NCI-H2107 treated with DMSO at 0.1 percent for 48 hours (cell line): ENCODE measurements around the gene ANXA5.

Experiments
- DNase-seq: peaks from one replicate; lab custom pipeline; 2025; ENCODE audit not compliant: unreplicated experiment; lab: John Stamatoyannopoulos, UW

The ANXA5 gene

DNA sequence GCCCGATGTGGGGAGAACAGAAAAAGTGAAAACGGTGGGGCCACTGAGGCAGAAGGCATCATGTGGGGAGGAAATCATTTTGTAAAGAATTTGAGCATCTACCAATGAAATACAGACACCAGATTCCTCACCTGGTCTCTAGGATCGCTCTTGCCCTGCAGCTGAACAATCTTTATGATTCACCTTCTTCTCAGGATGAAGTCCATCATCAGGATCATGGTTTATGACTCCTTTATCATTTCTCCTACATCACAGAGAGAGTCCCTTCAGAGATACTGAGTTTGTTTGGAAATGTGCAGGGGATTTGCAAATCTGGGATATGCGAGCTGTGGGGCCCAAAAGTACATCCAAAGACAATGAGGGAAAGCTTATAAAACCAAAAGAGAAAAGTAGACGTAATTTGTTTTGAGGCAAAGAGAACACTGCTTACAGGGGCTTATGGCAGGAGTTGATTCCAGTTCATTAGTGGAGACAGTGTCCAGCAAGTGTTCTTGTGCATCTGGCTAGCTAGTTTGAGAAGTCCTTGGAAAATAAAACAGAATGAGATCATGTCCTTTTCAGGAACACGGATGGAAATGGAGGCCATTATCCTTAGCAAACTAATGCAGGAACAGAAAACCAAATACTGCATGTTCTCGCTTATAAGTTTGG is 15.3 kb upstream of the ANXA5 start:
- DNase-seq: no peak

DNA sequence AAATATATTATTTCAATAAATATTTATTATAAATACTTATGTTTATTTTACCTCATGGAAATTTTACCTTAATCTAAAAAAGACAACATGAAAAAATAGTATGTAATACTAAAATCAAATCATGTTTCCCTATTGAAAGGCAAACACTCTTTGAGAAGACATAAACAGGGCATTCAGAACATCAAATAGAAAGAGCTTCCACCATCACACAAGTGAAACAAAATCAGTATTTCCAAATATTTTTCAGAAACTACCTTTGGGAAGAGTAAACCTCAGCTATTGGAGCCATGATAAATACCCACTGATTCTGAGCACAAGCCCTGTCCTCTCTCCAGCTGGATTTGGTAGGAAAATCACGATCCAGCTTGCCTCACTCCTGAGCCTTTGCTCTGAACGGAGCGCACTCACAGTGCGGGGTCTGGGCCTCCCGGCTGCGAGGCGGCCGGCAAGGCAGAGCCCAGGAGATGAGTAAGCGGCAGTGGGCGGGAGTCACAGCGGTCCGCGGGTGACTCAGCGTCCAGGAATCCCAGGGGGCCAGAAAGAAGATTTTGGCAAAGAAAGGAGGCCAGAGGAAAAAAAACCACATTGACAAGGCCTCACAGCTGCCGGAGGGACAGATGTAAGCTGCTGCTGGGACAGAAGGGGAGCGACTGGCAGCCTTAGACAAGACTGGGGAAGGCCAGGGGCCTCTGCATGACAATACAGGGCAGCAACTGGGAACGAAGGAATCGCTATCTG is 14.7 kb upstream of the ANXA5 start:
- no peak for DNase-seq

DNA sequence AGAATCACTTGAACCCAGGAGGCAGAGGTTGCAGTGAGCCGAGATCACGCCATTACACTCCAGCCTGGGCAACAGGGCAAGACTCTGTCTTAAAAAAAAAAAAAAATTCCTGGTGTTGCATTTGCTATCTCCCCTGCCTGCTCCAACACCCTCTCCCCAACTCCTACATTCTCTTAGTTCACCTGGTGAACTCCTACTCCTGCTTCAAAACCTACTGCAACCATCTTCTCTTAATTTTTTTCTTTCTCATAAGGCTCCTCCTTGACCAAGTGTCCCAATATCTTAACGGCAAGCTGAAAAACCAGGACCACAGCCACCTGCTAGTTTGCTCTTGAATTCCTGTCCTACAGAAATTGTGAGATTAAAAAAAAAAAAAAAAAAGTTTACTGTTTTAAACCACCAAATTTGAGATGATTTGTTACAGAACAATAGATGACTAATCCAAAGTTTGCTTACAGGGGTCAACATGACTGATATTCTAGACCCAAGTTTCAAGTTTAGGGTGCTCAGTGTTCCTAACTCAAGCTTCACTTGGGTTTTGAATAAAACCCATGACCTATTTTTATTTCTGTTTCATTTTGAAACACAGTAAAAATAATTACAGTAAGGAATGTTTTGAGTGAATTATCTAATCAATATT is 13.1 kb upstream of the ANXA5 start:
- DNase-seq: no peak

DNA sequence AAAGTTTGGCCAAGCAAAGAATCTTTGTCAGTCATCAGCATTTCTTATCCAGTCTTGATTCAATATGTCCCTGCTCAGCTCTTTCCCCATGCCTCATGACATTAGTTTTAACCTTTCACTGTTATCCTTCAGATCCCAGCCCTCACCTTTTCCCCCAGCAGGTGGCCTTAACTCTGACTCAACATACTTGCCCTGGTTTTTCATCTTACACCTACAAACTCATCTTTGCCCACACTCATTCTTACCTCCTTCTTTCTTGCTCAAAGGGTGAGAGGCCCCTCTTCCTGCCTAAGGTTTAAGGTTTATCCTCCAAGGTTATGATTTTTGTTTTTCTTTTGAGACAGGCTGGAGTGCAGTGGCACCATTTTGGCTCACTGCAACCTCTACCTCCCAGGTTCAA is 10.6 kb upstream of the ANXA5 start:
- DNase-seq: no peak

DNA sequence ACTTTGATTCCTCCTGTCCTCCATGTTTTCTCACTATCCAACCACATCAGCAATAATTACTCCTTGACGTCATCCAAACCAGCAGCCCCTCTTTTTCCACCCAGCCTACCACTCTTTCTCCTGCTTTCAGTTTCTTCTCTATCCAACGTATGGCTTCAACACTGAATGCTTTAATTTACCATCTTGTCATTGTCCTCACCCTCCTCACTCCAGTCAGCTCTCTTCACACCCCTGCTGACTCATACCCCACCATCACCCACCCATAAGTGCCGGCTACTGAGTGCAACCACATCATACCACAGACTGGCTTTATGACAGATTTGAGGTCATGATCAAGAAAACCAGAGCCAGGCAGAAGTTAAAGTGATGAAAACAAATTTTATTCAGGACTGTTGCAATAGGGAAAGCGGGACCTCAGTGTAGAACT is 9.8 kb upstream of the ANXA5 start:
- DNase-seq: no peak

DNA sequence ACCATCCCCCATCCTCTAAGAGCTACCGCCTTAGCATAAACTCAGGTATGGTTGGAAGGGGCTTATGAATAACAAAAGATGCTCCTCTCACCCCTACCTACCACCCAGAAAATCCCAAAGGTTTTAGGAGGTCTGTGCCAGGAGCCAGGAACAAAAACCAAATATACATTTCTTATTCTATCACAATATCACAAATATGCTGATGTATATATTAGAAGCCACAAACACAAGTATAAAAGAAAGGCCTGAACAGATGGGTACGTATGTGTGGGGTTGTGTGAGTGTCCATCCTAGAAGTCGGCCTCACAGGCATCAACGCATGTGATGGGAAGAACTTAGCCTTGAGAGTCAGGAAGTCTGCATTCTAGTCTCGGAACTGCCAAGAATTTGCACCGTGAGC is 8.7 kb upstream of the ANXA5 start:
- no peak for DNase-seq

DNA sequence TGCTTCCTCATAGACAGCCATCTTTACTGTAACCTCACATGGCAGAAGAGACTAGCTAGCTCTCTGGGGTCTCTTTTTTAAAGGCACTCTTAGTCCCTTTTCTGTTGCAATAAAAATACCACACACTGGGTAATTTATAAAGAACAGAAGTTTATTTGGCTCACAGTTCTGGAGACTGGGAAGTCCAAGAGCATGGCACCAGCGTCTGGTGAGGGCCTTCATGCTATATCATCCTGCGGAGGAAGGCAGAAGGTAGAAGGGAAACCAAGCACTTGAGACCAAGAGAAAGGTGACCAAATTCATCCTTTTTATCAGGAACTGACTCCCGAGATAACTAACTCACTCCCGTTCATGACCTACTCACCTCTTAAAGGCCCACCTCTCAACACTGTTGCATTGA is 5.4 kb upstream of the ANXA5 start:
- DNase-seq: no peak

DNA sequence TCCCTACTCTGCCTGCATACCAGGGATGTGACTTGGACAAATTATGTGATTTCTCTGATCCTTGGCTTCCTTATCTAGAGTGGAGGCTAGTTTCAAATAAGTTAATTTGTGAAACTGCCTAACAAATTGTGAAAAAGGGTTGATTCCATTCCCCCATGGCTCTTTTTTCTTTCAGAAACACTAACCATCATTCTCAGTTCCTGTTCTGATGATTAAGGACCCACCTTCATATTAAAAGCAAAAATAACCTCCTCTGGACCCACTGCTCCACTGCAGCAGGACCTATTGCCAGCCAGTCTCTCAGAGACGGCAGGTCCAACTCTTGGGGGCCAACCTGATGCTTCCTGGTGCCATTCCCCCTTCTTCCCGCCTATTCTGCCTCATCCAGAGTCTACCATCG is 4.5 kb upstream of the ANXA5 start:
- no peak for DNase-seq

DNA sequence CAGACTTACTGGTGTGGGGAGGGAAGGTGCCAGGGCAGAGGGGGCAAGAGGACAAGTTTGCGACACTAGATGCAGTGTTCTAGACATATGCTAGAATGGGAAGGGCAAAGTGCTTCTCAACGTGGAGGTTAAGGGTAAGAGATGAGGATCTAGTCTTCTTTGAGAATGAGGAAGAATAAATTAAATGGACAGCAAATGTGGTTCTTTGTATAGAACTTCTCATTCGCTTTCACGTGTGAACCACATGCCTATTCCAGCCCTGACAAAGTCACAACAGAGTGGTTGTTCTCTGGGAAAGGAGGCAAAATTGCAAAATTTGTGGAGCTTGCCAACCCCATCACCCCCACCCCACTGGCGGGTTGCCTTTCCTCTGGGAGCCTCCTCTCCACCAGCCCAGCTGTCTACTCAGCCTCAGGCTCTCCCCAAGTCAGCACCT is 1.5 kb upstream of the ANXA5 start:
- no peak for DNase-seq

DNA sequence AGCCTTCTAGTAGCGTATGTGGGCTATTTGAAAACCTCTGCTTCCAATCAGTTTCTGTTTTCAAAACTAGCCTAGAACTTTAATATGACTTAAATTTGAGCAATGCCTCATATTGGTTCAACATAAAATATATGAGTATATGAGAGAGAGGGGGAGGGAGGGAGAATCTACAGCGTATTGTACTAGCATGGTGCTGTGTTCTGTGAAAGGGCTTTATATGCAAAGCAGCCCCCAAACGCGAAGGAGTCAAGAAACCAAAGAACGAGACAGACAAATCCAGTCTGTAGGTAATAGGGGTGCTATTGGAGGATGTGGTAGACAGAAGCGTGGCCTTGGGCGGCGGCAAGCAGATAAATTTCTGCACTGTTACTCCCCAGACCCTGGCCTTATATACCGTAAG is 784 bp upstream of the ANXA5 start:
- no peak for DNase-seq

DNA sequence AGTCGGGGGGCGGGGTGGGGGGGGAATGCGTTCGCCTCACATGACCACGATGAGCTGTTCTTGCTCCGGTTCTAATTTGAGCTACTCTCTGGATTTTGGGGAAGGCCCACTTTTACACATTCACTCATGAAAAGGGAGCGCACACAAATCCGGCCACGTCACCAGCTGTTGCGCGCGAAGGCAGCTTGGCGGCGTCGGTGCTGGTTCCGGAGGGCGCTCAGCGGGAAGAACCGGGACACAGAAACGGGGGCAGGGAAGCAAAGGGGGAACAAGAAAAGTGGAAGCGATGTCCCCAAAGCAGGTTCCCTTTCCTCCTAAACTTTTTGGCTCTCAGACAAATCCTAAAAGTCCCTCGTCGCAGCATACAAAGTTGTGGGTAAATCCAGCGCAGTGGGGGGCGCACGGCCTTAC is 605 bp downstream of the ANXA5 start:
- no peak for DNase-seq

DNA sequence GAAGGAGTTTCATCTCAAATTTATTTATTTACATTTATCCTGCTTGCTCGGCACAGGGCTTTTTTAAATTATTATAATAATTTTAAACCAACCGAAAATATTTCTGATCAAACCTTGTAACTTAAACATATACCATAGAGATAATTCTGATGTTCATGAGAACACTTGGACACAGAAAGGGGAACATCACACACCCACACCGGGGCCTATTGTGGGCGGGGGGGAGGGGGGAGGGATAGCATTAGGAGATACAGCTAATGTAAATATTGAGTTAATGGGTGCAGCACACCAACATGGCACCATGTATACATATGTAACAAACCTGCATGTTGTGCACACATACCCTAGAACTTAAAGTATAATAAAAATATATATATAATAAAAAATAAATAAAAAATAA is 2.9 kb downstream of the ANXA5 start:
- no peak for DNase-seq

DNA sequence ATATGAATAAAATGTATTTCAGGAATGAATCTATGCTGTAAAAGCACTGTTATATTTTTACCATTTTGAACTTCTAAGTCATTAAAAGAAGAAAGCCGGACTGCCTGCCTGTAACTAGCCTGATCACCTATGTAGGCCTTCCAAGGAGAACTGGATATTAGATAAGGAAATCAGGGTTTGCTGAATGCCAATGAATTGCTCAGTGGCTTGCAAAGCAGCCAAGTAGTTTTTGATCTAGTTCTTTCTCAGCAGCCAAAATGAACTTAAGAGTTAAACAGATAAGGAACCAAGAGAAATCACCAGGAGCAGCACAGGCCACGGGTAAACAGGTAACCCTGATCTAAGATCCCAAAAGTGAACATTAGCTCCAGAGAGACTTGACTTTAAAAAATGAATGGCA is 3.3 kb downstream of the ANXA5 start:
- no peak for DNase-seq

DNA sequence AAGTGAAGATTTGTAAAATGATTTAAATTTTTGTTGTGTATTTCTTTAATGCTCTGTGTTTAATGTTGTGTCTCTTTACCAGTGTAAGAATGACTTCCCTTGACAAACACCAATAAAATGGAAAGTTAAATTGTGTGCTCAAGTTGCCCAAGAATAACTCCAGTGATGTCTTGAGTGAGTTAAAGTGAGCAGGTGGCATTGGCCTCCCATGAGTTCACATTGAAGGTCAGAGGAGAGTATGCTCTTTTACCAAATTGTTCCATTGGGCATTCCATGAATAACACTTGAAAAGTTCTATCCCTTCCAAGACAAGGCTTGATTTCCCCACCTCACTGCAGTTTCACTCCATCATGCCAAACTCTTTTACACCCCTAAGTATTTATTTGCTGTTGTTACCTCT is 4.5 kb downstream of the ANXA5 start:
- no peak for DNase-seq

DNA sequence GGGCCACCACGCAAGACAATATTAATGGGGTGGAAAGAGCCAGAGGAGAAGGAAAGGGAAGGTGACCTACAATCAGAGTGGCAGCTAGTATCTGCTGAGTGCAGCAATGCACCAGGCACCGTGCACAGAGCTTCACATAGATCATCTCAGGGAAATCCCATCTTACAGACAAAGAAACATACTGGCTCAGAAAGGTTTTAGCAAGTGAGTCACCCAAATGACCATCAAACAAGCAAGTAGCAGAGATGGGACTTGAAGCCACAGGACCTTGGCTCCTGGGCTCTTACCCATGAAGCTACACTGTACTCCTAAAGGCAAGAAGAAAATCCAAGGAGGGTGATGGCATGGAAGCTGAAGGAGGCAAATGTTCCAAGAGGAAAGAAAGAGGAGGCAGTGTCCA is 6.8 kb downstream of the ANXA5 start:
- DNase-seq: no peak

DNA sequence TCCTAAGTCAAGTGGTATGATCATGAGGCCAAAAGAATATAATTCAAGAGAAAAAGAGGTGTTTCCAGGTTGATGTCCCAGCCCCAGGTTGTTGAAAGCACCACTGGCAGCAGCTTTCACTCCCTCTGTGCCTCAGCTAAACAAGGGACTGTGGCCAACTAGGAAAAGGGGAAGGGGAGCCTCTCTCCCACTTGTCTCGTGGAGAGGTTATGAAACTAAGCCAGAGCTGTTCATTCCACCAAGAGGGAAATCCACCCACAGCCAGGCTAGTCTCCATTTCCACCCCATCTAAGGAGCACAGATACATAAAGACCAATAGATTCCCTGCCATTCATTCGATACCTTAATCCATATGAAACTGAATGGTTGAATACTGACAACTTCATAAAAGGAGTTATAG is 8.1 kb downstream of the ANXA5 start:
- no peak for DNase-seq

DNA sequence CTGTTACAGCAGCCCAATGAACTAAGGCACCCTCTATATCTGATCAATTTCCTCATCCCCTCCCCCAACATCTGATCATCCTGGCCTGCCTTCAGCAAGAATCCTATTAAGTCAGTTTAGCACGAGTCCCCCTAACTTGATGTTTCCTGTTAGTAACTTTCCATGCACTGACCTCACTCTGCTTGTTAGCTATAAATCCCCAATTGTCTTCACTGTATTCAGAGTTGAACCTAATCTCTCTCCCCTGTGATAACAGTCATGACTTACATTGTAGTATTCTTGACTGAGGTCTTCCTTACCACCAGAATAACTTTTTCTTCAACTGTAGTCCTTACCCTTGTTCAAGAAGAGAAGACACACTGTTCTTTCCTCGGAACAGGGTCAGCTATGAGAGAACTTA is 8.5 kb downstream of the ANXA5 start:
- DNase-seq: no peak

DNA sequence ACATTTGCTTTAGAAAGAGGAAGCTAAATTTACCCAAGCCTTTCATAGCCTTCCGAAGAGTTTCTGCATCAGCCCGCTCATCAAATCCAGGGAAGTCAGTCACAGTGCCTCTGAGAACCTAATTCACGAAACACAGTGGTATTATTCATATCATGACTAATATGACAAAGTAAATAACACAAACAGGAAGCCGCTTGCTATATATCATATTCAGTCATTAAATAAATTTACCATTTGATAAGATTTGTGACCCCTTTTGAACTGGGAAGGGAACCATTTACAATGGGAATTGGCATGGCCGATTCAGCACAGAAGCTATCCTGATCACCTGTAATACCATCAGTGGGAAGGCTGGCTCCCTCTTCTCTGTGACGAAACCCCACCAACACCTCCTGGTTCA is 10.5 kb downstream of the ANXA5 start:
- DNase-seq: no peak

DNA sequence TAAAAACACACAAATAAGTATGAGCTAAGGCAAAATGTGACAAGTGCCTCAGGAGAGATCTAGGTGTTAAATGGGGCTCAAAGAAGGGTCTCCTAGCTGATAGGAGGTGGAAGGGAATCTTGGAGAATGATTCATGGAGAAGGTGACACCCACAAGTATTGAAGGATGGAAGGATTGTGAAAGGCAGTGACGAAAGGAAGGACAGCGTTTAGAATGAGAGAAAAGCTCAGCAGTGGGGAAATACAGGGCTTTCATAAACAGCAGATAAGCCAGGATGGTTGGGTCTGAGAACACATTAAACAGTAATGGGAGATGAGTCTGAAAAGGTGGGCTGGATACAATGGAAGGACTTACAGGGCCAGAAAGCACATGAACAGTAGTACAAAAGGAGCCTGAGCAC is 11.5 kb downstream of the ANXA5 start:
- DNase-seq: no peak

DNA sequence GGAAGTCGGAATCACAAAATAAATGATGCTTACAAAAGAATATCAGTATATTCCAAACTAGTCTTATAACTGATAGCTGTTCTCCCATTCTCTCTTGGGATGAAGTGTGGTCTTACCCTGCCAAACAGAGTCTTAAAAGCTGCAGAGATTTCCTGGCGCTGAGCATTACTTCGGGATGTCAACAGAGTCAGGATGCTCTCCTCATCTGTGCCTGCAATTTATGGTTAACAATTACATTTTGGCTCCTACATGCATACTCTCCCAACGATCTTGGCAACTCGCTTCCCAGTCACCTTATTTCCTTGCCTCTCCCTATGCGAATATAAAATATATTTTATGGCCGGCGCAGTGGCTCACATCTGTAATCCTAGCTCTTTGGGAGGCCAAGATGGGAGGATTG is 12.2 kb downstream of the ANXA5 start:
- no peak for DNase-seq

DNA sequence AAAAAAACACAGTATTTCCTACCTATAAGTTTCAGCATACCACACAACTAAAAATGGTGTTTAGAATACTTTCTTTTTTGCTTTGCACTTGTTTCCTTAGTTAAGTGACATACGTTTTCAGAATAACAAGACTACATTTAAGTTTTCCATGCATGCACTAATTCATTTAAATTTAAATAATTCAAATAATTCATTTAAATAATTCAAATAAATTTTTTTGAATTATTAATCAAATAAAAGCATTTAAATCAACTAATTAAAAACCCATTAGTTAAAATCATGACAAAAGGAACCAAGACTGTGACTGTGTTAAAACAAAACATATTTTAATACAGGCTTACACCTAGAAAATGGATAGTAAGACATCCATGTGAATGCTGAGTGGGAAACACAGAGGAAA is 12.8 kb downstream of the ANXA5 start:
- no peak for DNase-seq

DNA sequence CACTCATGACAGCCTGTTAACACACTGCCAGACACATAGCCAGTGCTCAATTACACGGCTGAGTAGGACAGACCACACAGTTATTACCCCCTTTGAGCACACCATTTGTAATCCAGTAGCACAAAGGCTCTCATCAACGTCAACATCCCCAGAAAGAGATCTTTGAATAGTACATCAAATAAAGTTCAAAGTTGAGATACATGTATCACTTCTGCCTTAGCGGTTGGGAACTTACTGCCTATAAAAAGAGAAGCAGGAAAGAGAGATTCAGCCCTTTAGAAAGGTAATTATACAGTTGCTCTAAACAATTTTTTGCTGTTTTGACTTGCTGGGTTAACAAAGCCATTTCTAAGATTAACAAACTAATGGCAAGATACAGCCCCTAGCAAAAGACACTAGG is 16.2 kb downstream of the ANXA5 start:
- DNase-seq: no peak

DNA sequence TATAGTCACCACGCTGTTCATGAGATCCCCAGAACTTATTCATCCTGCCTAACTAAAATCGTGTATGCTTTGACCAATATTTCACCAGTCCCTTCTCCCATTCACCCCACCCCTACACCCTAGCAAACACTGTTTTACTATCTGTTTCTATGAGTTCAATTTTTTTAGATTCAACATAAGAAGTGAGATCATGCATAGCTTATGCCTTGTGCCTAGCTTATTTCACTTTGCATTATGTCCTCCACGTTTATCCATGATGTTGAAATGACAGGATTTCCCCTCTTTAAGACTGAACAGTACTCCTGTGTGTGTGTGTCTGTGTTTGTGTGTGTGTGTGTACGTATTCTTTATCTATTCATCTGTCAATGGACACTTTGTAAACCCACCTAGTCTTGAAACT is 16.8 kb downstream of the ANXA5 start:
- DNase-seq: no peak
